Ovary (tissue), 9 donors: ENCODE measurements around the gene KRT9. TPM values are rescaled to one million over a fixed set of nuclear protein-coding genes. Genes with fewer than 3 reads are reported as not detected.
"Not testable (repeated sequence)": the region's sequence is repeated elsewhere in the genome, so short reads cannot be mapped to it uniquely, and the experiment has no call there.

ENCODE experiments used
- DNase-seq, 5 donors: peaks; one replicate each; pipeline ENCODE4 v3.0.0-alpha.2; 2019 to 2020
- H3K27ac ChIP-seq, 2 donors: fragments of 200-600 bp; one replicate each; pipeline versions ENCODE4 v1.5.1 to v1.8.0; 2019 to 2022
- H3K27me3 ChIP-seq: fragments of 200-600 bp; one replicate; pipeline ENCODE4 v1.8.0; 2022
- H3K36me3 ChIP-seq: fragments of 200-600 bp; sonication (generic); one replicate; pipeline ENCODE4 v1.5.1; 2019
- H3K4me1 ChIP-seq: one replicate; pipeline ENCODE4 v1.8.1; 2013; ENCODE audit warnings: mild to moderate bottlenecking, moderate library complexity; ENCODE audit not compliant: insufficient read depth
- H3K4me3 ChIP-seq: fragments of 200-600 bp; sonication (generic); one replicate; pipeline ENCODE4 v1.5.1; 2017
- H3K9me3 ChIP-seq, 2 donors: fragments of 200-600 bp in 1 of 2; sonication (generic) in 1 of 2; one replicate each; pipeline versions ENCODE4 v1.5.1 to v1.8.1; 2013 to 2019; ENCODE audit warnings: mild to moderate bottlenecking in 1 of 2, moderate library complexity in 1 of 2
- EP300 ChIP-seq: sonication (generic); formaldehyde crosslinking; IDR thresholded peaks from one replicate; pipeline ENCODE4 v1.6.1; 2017; ENCODE audit warnings: antibody characterized with exemption
- POLR2A ChIP-seq: fragments of 450-650 bp; IDR thresholded peaks from one replicate; pipeline ENCODE4 v1.6.1; 2017; ENCODE audit warnings: antibody characterized with exemption, mild to moderate bottlenecking, moderate library complexity
- WGBS, 3 donors: extraction: QIAGEN DNeasy Blood & Tissue Kit in 1 of 3; methylation state at CpG; one replicate each; pipeline versions ENCODE4 v1.1.5 to v1.1.7; 2013 to 2017; 5-methylcytosine and 5-hydroxymethylcytosine counted together
- intact Hi-C, 4 donors: fragments of 100-400 bp; cut with DNase I; formaldehyde crosslinking; loops; one replicate each; pipeline versions ENCODE4 v1.11.0 to v1.15.1; 2022 to 2023
- polyA plus RNA-seq, 2 donors: library from polyadenylated mRNA; stranded (reverse); fragments of 200-250 nt in 1 of 2; fragments of 350-450 nt in 1 of 2; fragmentation: Illumina TruSeq in 1 of 2; extraction: RNeasy Lipid Tissue Mini Kit (QIAGEN cat#74804) in 1 of 2; gene quantifications; one replicate each; pipeline ENCODE4 v1.2.3, GENCODE V29; 2013 to 2014
- total RNA-seq, 7 donors: library from RNA; depleted of rRNA in 2 of 7; stranded (reverse); fragments of >200 nt in 2 of 7; fragmentation: NEBNext Ultra II Directional in 3 of 7; extraction: Animal tissue kit (Norgen Biotek cat#: 25700) in 3 of 7; gene quantifications; one replicate each; pipeline versions ENCODE4 v1.1.0 to v1.2.4, GENCODE V29; 2016 to 2023
- TF ChIP-seq, protein P1 (sequence below), 3 donors: fragments of 450-650 bp in 2 of 3; fragments of 200-600 bp in 1 of 3; IDR thresholded peaks; one replicate each; pipeline versions ENCODE4 v1.5.1 to v1.8.0; 2016 to 2022; ENCODE audit warnings: antibody characterized with exemption in 3 of 3, mild to moderate bottlenecking in 1 of 3
- donor health status: DM: no; HTN: no; CAD: no; lungs with moderate emphysema.
- donor health status: DM: no; HTN: no; CAD: no.
- donor health status: Bipolar disorder and iron deficiency.
- donor health status: DM: yes; HTN: yes; CAD: no.
- donor health status: DM: no; HTN: no; CAD: no.
- donor health status: DM: yes; HTN: yes; CAD: no.

The KRT9 gene
- total and polyA plus RNA-seq, 9 donors = not detected

DNA sequence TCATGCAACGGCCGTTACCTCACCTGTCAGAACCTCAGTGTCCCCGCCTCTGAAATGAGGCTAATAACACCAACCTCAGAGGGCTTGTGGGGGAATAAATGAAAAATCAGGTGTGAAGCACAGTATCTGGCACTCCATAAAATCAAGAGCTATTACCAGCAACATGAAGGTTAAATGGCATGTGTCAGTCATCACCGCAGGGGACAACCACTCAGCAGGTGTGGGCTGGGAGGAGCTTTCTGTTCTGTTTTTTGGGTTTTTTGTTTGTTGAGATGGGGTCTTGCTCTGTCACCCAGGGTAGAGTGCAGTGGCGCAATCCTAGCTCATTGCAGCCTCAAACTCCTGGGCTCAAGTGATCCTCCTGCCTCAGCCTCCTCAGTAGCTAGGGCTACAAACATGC lies 26.9 kb downstream of the KRT9 start:
- H3K36me3 ChIP-seq = no peaks in the 10 kb centered on the region
- H3K27me3 ChIP-seq = no peaks in the 10 kb centered on the region
- DNase-seq = no peak
- no peak overlapping the region for H3K27ac ChIP-seq
- H3K4me1 ChIP-seq = peaks cover 14% of the 10 kb centered on the region
- H3K4me3 ChIP-seq = no peak overlapping the region
- WGBS, 3 donors = 95% methylated on average over 5 of the region's 5 CpGs
- intact Hi-C loops = loop anchor here in 2 of 4 donors (5.0 to 10.0 kb wide), 3 partner anchors 112 to 858 kb away; no protein-coding TSS in a partner anchor
- H3K9me3 ChIP-seq = no peaks in the 10 kb centered on the region
- TF ChIP-seq, protein P1, sequence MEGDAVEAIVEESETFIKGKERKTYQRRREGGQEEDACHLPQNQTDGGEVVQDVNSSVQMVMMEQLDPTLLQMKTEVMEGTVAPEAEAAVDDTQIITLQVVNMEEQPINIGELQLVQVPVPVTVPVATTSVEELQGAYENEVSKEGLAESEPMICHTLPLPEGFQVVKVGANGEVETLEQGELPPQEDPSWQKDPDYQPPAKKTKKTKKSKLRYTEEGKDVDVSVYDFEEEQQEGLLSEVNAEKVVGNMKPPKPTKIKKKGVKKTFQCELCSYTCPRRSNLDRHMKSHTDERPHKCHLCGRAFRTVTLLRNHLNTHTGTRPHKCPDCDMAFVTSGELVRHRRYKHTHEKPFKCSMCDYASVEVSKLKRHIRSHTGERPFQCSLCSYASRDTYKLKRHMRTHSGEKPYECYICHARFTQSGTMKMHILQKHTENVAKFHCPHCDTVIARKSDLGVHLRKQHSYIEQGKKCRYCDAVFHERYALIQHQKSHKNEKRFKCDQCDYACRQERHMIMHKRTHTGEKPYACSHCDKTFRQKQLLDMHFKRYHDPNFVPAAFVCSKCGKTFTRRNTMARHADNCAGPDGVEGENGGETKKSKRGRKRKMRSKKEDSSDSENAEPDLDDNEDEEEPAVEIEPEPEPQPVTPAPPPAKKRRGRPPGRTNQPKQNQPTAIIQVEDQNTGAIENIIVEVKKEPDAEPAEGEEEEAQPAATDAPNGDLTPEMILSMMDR (IDR thresholded peaks at IDR 0.05) = no peak
- no peak for TF ChIP-seq EP300
- TF ChIP-seq POLR2A = no peak

DNA sequence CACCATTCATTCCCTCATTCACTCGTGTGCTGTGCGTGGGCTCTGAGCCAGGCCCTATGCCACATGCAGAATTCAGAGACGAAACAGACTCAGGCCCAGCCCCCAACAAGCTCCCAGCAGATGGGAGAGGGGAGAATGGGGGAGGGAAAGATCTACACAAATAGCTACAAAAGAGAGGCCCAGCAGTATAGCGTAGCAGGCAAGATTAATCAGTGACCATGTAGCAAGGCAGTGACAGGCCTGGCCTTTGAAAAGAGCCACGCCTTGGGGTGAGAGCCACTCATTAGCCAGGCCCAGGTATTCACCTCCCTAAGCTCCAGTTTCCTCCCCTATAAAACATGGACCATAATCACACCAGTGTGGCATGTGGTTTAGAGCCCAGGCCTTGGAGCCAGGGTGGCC lies 27.4 kb downstream of the KRT9 start:
- Histone ChIP-seq H3K36me3 (no peaks in the 10 kb centered on the region), H3K27ac (no peak overlapping the region), H3K27me3 (no peaks in the 10 kb centered on the region), H3K4me3 (no peak overlapping the region), H3K4me1 (peaks cover 14% of the 10 kb centered on the region), H3K9me3 (no peaks in the 10 kb centered on the region)
- DNase-seq = no peak
- intact Hi-C loops = loop anchor here in 1 of 4 donors (10.0 kb wide), 1 partner anchor 630 kb away; no protein-coding TSS in a partner anchor
- WGBS, 3 donors = 47 to 52% (median 49%) methylated on average over 5 of the region's 5 CpGs
- TF ChIP-seq, protein P1 (IDR thresholded peaks at IDR 0.05) = no peak
- no peak for TF ChIP-seq POLR2A
- TF ChIP-seq EP300 = no peak

DNA sequence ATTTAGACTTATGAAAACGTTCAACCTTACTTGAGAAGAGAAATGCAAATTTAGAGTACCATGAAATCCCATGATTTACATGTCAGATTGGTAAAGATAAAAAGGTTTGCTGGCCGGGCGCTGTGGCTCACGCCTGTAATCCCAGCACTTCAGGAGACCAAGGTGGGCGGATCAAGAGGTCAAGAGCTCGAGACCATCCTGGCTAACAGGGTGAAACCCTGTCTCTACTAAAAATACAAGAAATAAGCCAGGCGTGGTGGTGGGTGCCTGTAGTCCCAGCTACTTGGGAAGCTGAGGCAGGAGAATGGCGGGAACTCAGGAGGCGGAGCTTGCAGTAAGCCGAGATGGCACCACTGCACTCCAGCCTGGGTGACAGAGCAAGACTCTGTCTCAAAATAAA lies 29.1 kb downstream of the KRT9 start:
- H3K27me3 ChIP-seq, H3K36me3 ChIP-seq, H3K9me3 ChIP-seq, H3K4me1 ChIP-seq, H3K4me3 ChIP-seq, DNase-seq, H3K27ac ChIP-seq: not testable (repeated sequence)
- 84 to 90% (median 89%) methylated on average over 10 of the region's 10 CpGs for WGBS, 3 donors
- intact Hi-C loops = loop anchor here in 1 of 4 donors (10.0 kb wide), 1 partner anchor 628 kb away; no protein-coding TSS in a partner anchor

- no peaks in the 10 kb centered on the region for H3K27me3 ChIP-seq
- no peak overlapping the region for H3K27ac ChIP-seq
- TF ChIP-seq, protein P1 (IDR thresholded peaks at IDR 0.05) = no peak
- TF ChIP-seq EP300 (no peak), POLR2A (no peak)
- H3K9me3 ChIP-seq = no peaks in the 10 kb centered on the region
- no peak for DNase-seq
- H3K36me3 ChIP-seq = no peaks in the 10 kb centered on the region
- H3K4me3 ChIP-seq = no peak overlapping the region
- WGBS, 3 donors = 45 to 58% (median 53%) methylated on average over 2 of the region's 2 CpGs
- H3K4me1 ChIP-seq = no peaks in the 10 kb centered on the region
- intact Hi-C loops = loop anchor here in 1 of 4 donors (10.0 kb wide), 1 partner anchor 628 kb away; no protein-coding TSS in a partner anchor
Measured at GRCh38 chr17:41542357-41542756, 29.5 kb downstream of the KRT9 start.

DNA sequence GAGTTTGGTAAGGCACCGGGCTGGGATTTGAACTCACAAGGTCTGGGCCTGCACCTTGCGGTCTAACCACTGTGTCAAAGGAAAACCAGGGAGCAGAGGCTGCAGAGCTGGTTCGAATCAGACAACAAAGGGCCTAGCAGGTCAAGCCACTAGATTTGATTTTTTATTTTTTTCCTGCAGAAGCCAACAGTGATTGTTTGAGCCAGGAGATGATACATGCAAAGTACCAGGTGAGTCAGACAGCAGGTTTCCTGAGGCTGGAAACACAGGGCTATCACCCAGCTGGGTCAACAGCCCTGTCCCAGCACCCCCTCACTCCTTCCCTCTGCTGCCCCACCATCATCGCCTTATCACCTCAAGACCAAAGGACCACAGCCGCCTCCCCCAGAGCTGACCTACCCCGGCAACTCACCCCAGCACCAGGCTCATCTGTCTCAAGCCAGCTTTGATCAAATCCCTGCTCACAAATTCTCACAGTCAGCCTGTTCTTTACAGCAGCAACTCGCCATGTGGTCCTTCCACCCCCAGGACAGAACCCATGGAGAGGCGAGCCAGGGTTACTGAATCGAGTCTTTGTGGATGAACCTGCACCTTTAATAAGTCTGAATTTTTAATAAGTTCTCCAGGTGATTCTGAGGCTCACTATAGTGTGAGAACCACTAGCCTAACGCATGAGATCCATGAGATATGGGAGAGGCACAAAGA lies 30.8 kb downstream of the KRT9 start:
- no peaks in the 10 kb centered on the region for H3K4me1 ChIP-seq
- no peaks in the 10 kb centered on the region for H3K36me3 ChIP-seq
- TF ChIP-seq, protein P1 (IDR thresholded peaks at IDR 0.05) = no peak
- no peak for TF ChIP-seq POLR2A
- TF ChIP-seq EP300 = no peak
- WGBS, 3 donors = 87 to 92% (median 90%) methylated on average over 10 of the region's 10 CpGs
- no peak overlapping the region for H3K4me3 ChIP-seq
- no peaks in the 10 kb centered on the region for H3K9me3 ChIP-seq
- no peak overlapping the region for H3K27ac ChIP-seq
- H3K27me3 ChIP-seq = no peaks in the 10 kb centered on the region
- intact Hi-C loops = loop anchor here in 1 of 4 donors (10.0 kb wide), 1 partner anchor 626 kb away; no protein-coding TSS in a partner anchor
- DNase-seq = no peak
